Measurements from ENCODE around the gene EFNA2. TPM values are rescaled to one million over a fixed set of nuclear protein-coding genes. Genes with fewer than 3 reads are reported as not detected.

EFNA2 gene
- total RNA-seq, 1 donor from 2014 or later, result 14.6 TPM

- H3K4me3 Mint-ChIP-seq (ENCODE audit: unreplicated experiment), result no peak overlapping the region
- no peaks in the 10 kb centered on the region for H3K36me3 Mint-ChIP-seq (ENCODE audit: low read depth, unreplicated experiment)
- H3K27me3 Mint-ChIP-seq (ENCODE audit: unreplicated experiment), result peaks cover 4% of the 10 kb centered on the region
- TF ChIP-seq, protein P1, sequence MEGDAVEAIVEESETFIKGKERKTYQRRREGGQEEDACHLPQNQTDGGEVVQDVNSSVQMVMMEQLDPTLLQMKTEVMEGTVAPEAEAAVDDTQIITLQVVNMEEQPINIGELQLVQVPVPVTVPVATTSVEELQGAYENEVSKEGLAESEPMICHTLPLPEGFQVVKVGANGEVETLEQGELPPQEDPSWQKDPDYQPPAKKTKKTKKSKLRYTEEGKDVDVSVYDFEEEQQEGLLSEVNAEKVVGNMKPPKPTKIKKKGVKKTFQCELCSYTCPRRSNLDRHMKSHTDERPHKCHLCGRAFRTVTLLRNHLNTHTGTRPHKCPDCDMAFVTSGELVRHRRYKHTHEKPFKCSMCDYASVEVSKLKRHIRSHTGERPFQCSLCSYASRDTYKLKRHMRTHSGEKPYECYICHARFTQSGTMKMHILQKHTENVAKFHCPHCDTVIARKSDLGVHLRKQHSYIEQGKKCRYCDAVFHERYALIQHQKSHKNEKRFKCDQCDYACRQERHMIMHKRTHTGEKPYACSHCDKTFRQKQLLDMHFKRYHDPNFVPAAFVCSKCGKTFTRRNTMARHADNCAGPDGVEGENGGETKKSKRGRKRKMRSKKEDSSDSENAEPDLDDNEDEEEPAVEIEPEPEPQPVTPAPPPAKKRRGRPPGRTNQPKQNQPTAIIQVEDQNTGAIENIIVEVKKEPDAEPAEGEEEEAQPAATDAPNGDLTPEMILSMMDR (IDR thresholded peaks at IDR 0.05; ENCODE audit: unreplicated experiment), result no peak
- no peak for DNase-seq (ENCODE audit: low spot score)
- H3K9me3 Mint-ChIP-seq (ENCODE audit: unreplicated experiment), result no peaks in the 10 kb centered on the region
- H3K4me1 Mint-ChIP-seq (ENCODE audit: unreplicated experiment), result no peaks in the 10 kb centered on the region
- H3K27ac Mint-ChIP-seq (ENCODE audit: unreplicated experiment), result no peak overlapping the region
Measured at GRCh38 chr19:1291761-1292418, 6.2 kb downstream of the EFNA2 start.

DNA sequence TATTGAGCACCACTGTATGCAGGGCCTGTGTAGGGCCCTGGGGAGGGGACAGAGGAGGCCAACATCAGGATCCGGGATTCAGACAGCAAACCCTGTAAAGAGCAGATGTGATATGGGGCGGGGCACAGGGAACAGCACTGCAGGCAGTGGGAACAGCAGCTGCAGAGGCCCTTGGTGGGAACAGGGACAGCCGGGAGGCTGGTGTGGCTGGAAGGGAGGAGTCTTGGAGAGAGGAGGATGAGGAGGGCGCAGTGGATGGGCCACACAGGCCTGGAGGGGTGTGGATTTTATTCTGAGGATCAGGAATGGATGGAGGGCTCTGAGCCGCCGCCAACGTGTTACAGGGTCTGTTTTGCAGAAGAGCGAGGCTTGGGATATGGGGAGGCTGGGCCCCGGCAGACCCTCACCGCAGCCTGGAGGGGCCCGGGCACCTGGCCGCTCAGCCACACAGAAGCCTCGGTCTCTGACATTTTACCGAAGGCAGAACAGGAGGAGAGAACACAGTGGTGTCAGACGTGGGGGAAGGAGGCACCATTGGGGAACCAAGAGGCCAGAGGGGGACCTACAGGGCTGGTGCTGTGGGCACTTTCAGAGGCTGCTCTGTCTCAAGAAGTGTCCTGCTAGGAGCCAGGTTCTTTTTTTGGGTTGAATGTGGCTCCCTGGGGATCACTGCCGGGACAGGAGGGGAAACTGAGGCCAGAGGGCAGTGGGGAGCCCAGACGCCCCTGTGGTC lies 6.9 kb downstream of the EFNA2 start:
- Mint-ChIP-seq H3K27ac (ENCODE audit: unreplicated experiment) (no peak overlapping the region), H3K4me1 (ENCODE audit: unreplicated experiment) (no peaks in the 10 kb centered on the region), H3K27me3 (ENCODE audit: unreplicated experiment) (peaks cover 4% of the 10 kb centered on the region), H3K9me3 (ENCODE audit: unreplicated experiment) (no peaks in the 10 kb centered on the region), H3K36me3 (ENCODE audit: low read depth, unreplicated experiment) (peaks cover 3% of the 10 kb centered on the region), H3K4me3 (ENCODE audit: unreplicated experiment) (no peak overlapping the region)
- TF ChIP-seq, protein P1 (IDR thresholded peaks at IDR 0.05; ENCODE audit: unreplicated experiment), result no peak
- DNase-seq (ENCODE audit: low spot score), result no peak

GRCh38 chr19:1293782-1294604 lies 8.3 kb downstream of the EFNA2 start:
- TF ChIP-seq, protein P1 (IDR thresholded peaks at IDR 0.05; ENCODE audit: unreplicated experiment), result no peak
- Mint-ChIP-seq H3K27me3 (ENCODE audit: unreplicated experiment) (peaks cover 7% of the 10 kb centered on the region), H3K9me3 (ENCODE audit: unreplicated experiment) (no peaks in the 10 kb centered on the region), H3K36me3 (ENCODE audit: low read depth, unreplicated experiment) (peaks cover 3% of the 10 kb centered on the region), H3K4me3 (ENCODE audit: unreplicated experiment) (no peak overlapping the region), H3K27ac (ENCODE audit: unreplicated experiment) (no peak overlapping the region), H3K4me1 (ENCODE audit: unreplicated experiment) (no peaks in the 10 kb centered on the region)
- no peak for DNase-seq (ENCODE audit: low spot score)

- Mint-ChIP-seq H3K27me3 (ENCODE audit: unreplicated experiment) (peaks cover 7% of the 10 kb centered on the region), H3K9me3 (ENCODE audit: unreplicated experiment) (no peaks in the 10 kb centered on the region), H3K27ac (ENCODE audit: unreplicated experiment) (no peak overlapping the region), H3K36me3 (ENCODE audit: low read depth, unreplicated experiment) (peaks cover 3% of the 10 kb centered on the region), H3K4me3 (ENCODE audit: unreplicated experiment) (no peak overlapping the region), H3K4me1 (ENCODE audit: unreplicated experiment) (no peaks in the 10 kb centered on the region)
- no peak for DNase-seq (ENCODE audit: low spot score)
- TF ChIP-seq, protein P1 (IDR thresholded peaks at IDR 0.05; ENCODE audit: unreplicated experiment), result no peak
Measured at GRCh38 chr19:1294688-1295087, 9.0 kb downstream of the EFNA2 start.

All from endothelial cell (in vitro differentiated cells).